ENCODE measurements around the gene ASIP. TPM values are rescaled to one million over a fixed set of nuclear protein-coding genes. Genes with fewer than 3 reads are reported as not detected.
"Not testable (repeated sequence)": the region's sequence is repeated elsewhere in the genome, so short reads cannot be mapped to it uniquely, and the experiment has no call there.

The ASIP gene
- total and polyA plus RNA-seq, 12 donors, result 0.46 to 15.1 (median 0.83) TPM; not detected in 5

DNA sequence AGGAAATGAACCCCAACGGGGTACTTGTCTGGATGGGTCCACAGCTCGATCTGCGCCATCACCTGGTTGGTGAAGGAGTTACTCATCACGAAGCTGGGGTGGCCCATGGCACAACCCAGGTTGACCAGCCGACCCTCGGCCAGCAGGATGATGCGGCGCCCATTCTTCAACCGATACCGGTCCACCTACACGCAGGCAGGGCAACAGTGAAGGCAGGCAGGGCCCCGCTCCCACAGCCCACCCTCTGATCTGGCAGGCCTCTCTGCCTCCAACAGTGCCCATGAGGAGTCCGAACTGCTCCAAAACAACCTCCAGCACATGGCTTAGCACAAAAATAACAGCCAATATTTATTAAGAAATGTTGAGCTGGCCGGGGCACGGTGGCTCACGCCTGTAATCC is 44.2 kb downstream of the ASIP start:
- H3K4me3 ChIP-seq, result no peak overlapping the region
- TF ChIP-seq, protein P1, sequence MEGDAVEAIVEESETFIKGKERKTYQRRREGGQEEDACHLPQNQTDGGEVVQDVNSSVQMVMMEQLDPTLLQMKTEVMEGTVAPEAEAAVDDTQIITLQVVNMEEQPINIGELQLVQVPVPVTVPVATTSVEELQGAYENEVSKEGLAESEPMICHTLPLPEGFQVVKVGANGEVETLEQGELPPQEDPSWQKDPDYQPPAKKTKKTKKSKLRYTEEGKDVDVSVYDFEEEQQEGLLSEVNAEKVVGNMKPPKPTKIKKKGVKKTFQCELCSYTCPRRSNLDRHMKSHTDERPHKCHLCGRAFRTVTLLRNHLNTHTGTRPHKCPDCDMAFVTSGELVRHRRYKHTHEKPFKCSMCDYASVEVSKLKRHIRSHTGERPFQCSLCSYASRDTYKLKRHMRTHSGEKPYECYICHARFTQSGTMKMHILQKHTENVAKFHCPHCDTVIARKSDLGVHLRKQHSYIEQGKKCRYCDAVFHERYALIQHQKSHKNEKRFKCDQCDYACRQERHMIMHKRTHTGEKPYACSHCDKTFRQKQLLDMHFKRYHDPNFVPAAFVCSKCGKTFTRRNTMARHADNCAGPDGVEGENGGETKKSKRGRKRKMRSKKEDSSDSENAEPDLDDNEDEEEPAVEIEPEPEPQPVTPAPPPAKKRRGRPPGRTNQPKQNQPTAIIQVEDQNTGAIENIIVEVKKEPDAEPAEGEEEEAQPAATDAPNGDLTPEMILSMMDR (IDR thresholded peaks at IDR 0.05), result no peak
- no peak for TF ChIP-seq POLR2A (IDR thresholded peaks at IDR 0.05)
- H3K27ac ChIP-seq, result no peak overlapping the region
- no peak for DNase-seq
- intact Hi-C loops (cut with DNase I), result no loop called here
- H3K9me3 ChIP-seq (replicated peaks in 1 of 3), result no peaks in the 10 kb centered on the region
- H3K4me1 ChIP-seq (replicated peaks in 1 of 2), result no peaks in the 10 kb centered on the region
- H3K36me3 ChIP-seq (replicated peaks in 1 of 2), result peaks cover 0 to 49% of the 10 kb centered on the region in 2 donors
- no peaks in the 10 kb centered on the region for H3K27me3 ChIP-seq
- WGBS, 4 donors, result 91 to 96% (median 94%) methylated on average over 13 to 16 of the region's 16 CpGs

DNA sequence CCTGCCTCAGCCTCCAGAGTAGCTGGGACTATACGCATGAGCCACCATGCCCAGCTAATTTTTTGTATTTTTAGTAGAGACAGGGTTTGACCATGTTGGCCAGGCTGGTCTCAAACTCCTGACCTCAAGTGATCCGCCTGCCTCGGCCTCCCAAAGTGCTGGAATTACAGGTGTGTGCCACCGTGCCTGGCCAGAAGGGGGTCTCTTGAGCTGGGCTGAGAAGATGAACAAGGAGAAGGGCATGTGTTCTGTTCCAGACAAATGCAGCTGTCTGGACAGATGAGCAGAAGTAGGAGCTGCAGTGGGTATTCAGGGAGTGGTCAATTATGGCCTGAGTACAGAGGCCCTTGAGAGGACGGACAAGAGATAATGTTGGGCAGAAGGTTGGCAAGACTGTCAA is 46.3 kb downstream of the ASIP start:
- H3K9me3 ChIP-seq (replicated peaks in 1 of 3); DNase-seq; H3K4me1 ChIP-seq (replicated peaks in 1 of 2); H3K4me3 ChIP-seq; intact Hi-C loops (cut with DNase I); H3K27ac ChIP-seq; H3K27me3 ChIP-seq: not testable (repeated sequence)
- 96 to 98% (median 96%) methylated on average over 5 of the region's 5 CpGs for WGBS, 4 donors
- H3K36me3 ChIP-seq (replicated peaks in 1 of 2), result peaks cover 0 to 63% of the 10 kb centered on the region in 2 donors

DNA sequence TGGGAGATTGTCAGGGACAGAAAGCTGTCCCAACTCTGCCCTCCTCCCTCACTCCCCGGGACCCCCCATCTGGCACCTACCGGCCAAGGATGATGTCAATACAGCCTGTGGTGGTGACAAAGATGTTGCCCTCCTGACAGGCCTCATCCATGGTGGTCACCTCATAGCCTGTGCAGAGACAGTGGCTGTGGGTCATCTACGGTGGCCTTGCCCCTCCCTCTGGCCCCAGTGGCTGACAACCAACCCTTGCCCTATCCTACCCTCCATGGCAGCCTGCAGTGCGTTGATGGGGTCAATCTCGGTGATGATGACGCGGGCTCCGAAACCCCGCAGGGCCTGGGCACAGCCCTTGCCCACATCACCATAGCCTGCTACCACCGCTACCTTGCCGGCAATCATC is 49.2 kb downstream of the ASIP start:
- no peak overlapping the region for H3K4me3 ChIP-seq
- no peak for DNase-seq
- H3K9me3 ChIP-seq (replicated peaks in 1 of 3), result no peaks in the 10 kb centered on the region
- TF ChIP-seq, protein P1 (IDR thresholded peaks at IDR 0.05), result no peak
- TF ChIP-seq POLR2A (IDR thresholded peaks at IDR 0.05), result no peak
- no peaks in the 10 kb centered on the region for H3K4me1 ChIP-seq (replicated peaks in 1 of 2)
- H3K36me3 ChIP-seq (replicated peaks in 1 of 2), result peaks cover 0 to 51% of the 10 kb centered on the region in 2 donors
- H3K27ac ChIP-seq, result no peak overlapping the region
- intact Hi-C loops (cut with DNase I), result no loop called here
- H3K27me3 ChIP-seq, result no peaks in the 10 kb centered on the region
- WGBS, 4 donors, result 94 to 97% (median 96%) methylated on average over 9 to 11 of the region's 11 CpGs

DNA sequence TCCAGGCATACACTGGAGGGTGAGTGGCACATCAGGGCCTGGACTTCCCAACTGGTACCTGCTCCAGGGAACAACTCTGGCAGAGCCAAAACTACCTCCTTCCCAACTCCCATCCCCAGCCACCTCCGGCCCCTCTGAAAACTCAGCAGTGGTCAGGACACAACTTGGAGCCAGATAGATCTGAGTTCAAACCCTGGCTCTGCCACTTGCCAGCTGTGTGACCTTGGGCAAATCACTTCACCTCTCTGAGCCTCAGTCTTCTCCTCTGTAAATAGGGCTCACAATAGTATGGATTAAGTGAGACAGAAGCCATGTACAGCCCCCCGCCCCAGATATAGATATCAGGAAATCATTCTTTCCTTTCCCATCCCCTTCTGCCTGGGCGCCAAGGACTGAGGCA is 51.3 kb downstream of the ASIP start:
- TF ChIP-seq, protein P1 (IDR thresholded peaks at IDR 0.05), result no peak
- TF ChIP-seq POLR2A (IDR thresholded peaks at IDR 0.05), result no peak
- WGBS, 4 donors, result 93 to 100% (median 97%) methylated on average over 3 of the region's 3 CpGs
- no peak for DNase-seq
- Histone ChIP-seq H3K4me3 (no peak overlapping the region), H3K4me1 (replicated peaks in 1 of 2) (peaks cover 0 to 6% of the 10 kb centered on the region in 2 donors), H3K9me3 (replicated peaks in 1 of 3) (no peaks in the 10 kb centered on the region), H3K27me3 (no peaks in the 10 kb centered on the region), H3K27ac (no peak overlapping the region), H3K36me3 (replicated peaks in 1 of 2) (peaks cover 0 to 45% of the 10 kb centered on the region in 2 donors)
- intact Hi-C loops (cut with DNase I), result no loop called here

DNA sequence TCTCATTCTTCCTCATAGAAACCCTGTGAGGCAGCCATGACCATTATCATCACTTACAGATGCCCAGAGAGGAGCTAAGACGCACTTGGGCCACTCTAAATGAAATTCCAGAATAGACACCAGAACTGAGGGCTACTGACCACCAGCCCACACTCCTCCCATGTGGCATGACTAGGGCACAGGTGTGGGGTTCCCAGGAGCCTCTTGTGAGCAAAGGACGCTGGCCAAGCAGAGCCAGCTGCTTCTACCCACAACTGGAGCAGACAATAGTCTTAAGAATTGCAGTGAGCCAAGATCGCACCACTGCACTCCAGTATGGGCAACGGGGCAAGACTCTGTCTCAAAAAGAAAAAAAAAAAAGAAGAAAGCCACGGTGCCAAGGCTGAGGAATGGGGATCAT is 51.9 kb downstream of the ASIP start:
- Histone ChIP-seq H3K27ac (no peak overlapping the region), H3K27me3 (no peaks in the 10 kb centered on the region), H3K36me3 (replicated peaks in 1 of 2) (peaks cover 0 to 41% of the 10 kb centered on the region in 2 donors), H3K4me3 (no peak overlapping the region), H3K9me3 (replicated peaks in 1 of 3) (no peaks in the 10 kb centered on the region), H3K4me1 (replicated peaks in 1 of 2) (peaks cover 0 to 6% of the 10 kb centered on the region in 2 donors)
- no peak for TF ChIP-seq POLR2A (IDR thresholded peaks at IDR 0.05)
- TF ChIP-seq, protein P1 (IDR thresholded peaks at IDR 0.05), result no peak
- 93 to 98% (median 96%) methylated on average over 4 to 5 of the region's 5 CpGs for WGBS, 4 donors
- intact Hi-C loops (cut with DNase I), result no loop called here
- no peak for DNase-seq

All from adrenal gland (tissue), 12 donors.